Osteoblast (primary cell): ENCODE measurements around the gene FBXL12. TPM values are rescaled to one million over a fixed set of nuclear protein-coding genes. Genes with fewer than 3 reads are reported as not detected.

ENCODE experiments used
- DNase-seq: peaks from one replicate; pipeline ENCODE4 v3.0.0; 2011; ENCODE audit warnings: low spot score, mixed read lengths; ENCODE audit not compliant: insufficient read length; ENCODE audit errors: missing footprints
- H2AFZ ChIP-seq: 2 replicates; pipeline ENCODE4 v1.6.0; 2011; ENCODE audit warnings: mild to moderate bottlenecking, low read length
- H3K27ac ChIP-seq: 2 replicates; pipeline ENCODE4 v1.5.1; 2011; ENCODE audit warnings: mild to moderate bottlenecking, low read depth, low read length, moderate library complexity
- H3K27me3 ChIP-seq: 2 replicates; pipeline ENCODE4 v1.6.0; 2012; ENCODE audit warnings: mild to moderate bottlenecking, control low read depth, inconsistent platforms, low read length, moderate library complexity; ENCODE audit not compliant: insufficient read depth
- H3K36me3 ChIP-seq: 2 replicates; pipeline ENCODE4 v1.5.1; 2011; ENCODE audit warnings: mild to moderate bottlenecking, low read length, control low read depth, moderate library complexity; ENCODE audit not compliant: insufficient read depth
- H3K4me1 ChIP-seq: 2 replicates; pipeline ENCODE4 v1.5.1; 2011; ENCODE audit warnings: mild to moderate bottlenecking, low read length, control low read depth, moderate library complexity; ENCODE audit not compliant: insufficient read depth
- H3K4me2 ChIP-seq: 2 replicates; pipeline ENCODE4 v1.6.0; 2011; ENCODE audit warnings: mild to moderate bottlenecking, low read length; ENCODE audit not compliant: insufficient read depth
- H3K4me3 ChIP-seq: fragments of 200-600 bp; sonication (generic); 3 replicates; pipeline ENCODE4 v1.5.1; 2012; ENCODE audit warnings: mild to moderate bottlenecking, low read length, inconsistent platforms; ENCODE audit not compliant: insufficient read depth
- H3K79me2 ChIP-seq: 2 replicates; pipeline ENCODE4 v1.6.0; 2012; ENCODE audit warnings: mild to moderate bottlenecking, low read length, control low read depth, inconsistent platforms; ENCODE audit not compliant: insufficient read depth
- H3K9me3 ChIP-seq: 2 replicates; pipeline ENCODE4 v1.5.1; 2011; ENCODE audit warnings: low read depth, low read length, control low read depth
- H4K20me1 ChIP-seq: 2 replicates; pipeline ENCODE4 v1.6.0; 2012; ENCODE audit warnings: mild to moderate bottlenecking, low read length, control low read depth; ENCODE audit not compliant: insufficient read depth
- total RNA-seq: library from RNA; depleted of rRNA; stranded (reverse); fragments of >200 nt; gene quantifications from 2 replicates; pipeline ENCODE4 v1.2.3, GENCODE V29; 2012
- TF ChIP-seq, protein P1 (sequence below): IDR thresholded peaks from 2 replicates; pipeline ENCODE4 v1.5.1; 2011; ENCODE audit warnings: mild to moderate bottlenecking, low read depth, low read length, moderate library complexity; ENCODE audit errors: extremely low read depth

The FBXL12 gene
- total RNA-seq, 1 donor = 23.9 TPM

DNA sequence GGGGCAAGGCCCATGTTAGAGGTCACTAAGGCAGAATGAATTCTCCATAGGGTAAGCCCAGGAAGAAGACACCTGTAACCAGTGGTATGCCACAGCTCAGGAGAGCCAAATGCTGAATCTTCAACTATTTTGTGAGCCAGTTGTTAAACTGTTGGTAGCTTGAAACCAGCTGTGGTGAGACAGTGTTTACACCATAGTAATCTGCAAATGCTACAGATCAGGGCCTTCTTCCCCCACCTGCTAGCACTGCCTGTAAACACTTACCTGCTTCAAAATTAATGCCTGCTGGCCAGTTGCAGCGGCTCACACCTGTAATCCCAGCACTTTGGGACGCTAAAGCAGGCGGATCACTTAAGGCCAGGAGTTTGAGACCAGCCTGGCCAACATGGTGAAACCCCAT is 12.1 kb downstream of the FBXL12 start:
- no peak overlapping the region for H3K27ac ChIP-seq
- peaks cover 4% of the 10 kb centered on the region for H4K20me1 ChIP-seq
- no peaks in the 10 kb centered on the region for H3K27me3 ChIP-seq
- no peak for DNase-seq
- peaks cover 23% of the 10 kb centered on the region for H3K36me3 ChIP-seq
- no peak overlapping the region for H3K4me3 ChIP-seq
- TF ChIP-seq, protein P1, sequence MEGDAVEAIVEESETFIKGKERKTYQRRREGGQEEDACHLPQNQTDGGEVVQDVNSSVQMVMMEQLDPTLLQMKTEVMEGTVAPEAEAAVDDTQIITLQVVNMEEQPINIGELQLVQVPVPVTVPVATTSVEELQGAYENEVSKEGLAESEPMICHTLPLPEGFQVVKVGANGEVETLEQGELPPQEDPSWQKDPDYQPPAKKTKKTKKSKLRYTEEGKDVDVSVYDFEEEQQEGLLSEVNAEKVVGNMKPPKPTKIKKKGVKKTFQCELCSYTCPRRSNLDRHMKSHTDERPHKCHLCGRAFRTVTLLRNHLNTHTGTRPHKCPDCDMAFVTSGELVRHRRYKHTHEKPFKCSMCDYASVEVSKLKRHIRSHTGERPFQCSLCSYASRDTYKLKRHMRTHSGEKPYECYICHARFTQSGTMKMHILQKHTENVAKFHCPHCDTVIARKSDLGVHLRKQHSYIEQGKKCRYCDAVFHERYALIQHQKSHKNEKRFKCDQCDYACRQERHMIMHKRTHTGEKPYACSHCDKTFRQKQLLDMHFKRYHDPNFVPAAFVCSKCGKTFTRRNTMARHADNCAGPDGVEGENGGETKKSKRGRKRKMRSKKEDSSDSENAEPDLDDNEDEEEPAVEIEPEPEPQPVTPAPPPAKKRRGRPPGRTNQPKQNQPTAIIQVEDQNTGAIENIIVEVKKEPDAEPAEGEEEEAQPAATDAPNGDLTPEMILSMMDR = no peak
- no peaks in the 10 kb centered on the region for H3K9me3 ChIP-seq
- H3K4me2 ChIP-seq = no peak overlapping the region
- H3K79me2 ChIP-seq = peaks cover 2% of the 10 kb centered on the region
- H3K4me1 ChIP-seq = no peaks in the 10 kb centered on the region
- H2AFZ ChIP-seq = no peak overlapping the region

GRCh38 chr19:9801976-9802375 is 16.9 kb downstream of the FBXL12 start:
- H4K20me1 ChIP-seq = no peaks in the 10 kb centered on the region
- H2AFZ ChIP-seq = no peak overlapping the region
- peaks cover 5% of the 10 kb centered on the region for H3K36me3 ChIP-seq
- no peaks in the 10 kb centered on the region for H3K79me2 ChIP-seq
- H3K4me1 ChIP-seq = no peaks in the 10 kb centered on the region
- H3K27me3 ChIP-seq = no peaks in the 10 kb centered on the region
- peak; percentile 31 for DNase-seq
- no peak overlapping the region for H3K4me3 ChIP-seq
- H3K4me2 ChIP-seq = no peak overlapping the region
- no peak overlapping the region for H3K27ac ChIP-seq
- H3K9me3 ChIP-seq = no peaks in the 10 kb centered on the region
- TF ChIP-seq, protein P1 = no peak

DNA sequence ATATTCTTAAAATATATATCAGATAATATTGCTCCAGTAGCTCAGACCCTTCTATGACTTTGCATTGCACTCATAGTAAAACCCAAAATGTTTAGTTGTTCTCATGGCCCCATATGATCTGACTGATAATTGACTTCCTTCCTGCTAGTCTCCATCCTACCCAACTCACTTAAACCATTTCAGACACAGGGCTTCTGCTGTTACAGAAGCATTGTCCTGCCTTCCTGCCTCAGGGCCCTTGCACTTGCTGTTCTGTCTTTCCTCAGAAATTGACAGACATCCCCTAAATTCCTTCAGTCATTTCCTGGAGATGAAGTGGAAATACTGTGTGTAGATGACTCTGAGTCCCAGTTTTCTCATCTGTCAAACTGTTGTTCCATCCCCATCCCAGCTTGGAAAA is 19.7 kb downstream of the FBXL12 start:
- no peak overlapping the region for H3K27ac ChIP-seq
- no peaks in the 10 kb centered on the region for H3K79me2 ChIP-seq
- H3K27me3 ChIP-seq = no peaks in the 10 kb centered on the region
- H3K4me2 ChIP-seq = no peak overlapping the region
- H3K9me3 ChIP-seq = no peaks in the 10 kb centered on the region
- H3K4me1 ChIP-seq = peaks cover 2% of the 10 kb centered on the region
- TF ChIP-seq, protein P1 = no peak
- peak; percentile 81 for DNase-seq
- H3K4me3 ChIP-seq = no peak overlapping the region
- no peak overlapping the region for H2AFZ ChIP-seq
- H3K36me3 ChIP-seq = no peaks in the 10 kb centered on the region
- H4K20me1 ChIP-seq = no peaks in the 10 kb centered on the region

GRCh38 chr19:9797871-9798270 is 21.0 kb downstream of the FBXL12 start:
- Histone ChIP-seq H3K9me3 (no peaks in the 10 kb centered on the region), H3K27me3 (no peaks in the 10 kb centered on the region), H3K79me2 (no peaks in the 10 kb centered on the region), H3K4me2 (no peak overlapping the region), H2AFZ (no peak overlapping the region), H3K4me3 (no peak overlapping the region), H4K20me1 (no peaks in the 10 kb centered on the region), H3K36me3 (no peaks in the 10 kb centered on the region), H3K27ac (no peak overlapping the region), H3K4me1 (peaks cover 2% of the 10 kb centered on the region)
- TF ChIP-seq, protein P1 = no peak
- DNase-seq = no peak
